ENCODE data around the gene UNC5C.

DNA sequence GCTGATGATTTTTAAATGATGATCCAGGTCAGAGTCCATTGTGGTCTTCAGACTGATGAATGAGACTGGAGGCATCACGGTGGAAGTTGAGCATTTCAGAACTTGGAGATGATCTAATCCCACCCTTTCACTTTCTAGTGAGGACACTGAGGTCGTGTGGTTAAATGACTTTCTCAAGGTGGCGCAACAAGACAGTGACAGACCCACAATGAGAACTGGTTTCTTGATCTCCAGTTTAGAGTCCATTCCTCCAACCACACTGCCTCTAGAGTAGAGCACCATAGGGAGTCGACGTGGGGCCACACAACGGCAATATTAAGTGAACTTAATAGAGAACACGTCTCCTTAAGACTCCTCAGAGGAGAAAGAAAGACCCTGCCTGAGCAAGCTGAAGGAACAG lies 381.0 kb downstream of the UNC5C start:
- TF ChIP-seq, protein P1, sequence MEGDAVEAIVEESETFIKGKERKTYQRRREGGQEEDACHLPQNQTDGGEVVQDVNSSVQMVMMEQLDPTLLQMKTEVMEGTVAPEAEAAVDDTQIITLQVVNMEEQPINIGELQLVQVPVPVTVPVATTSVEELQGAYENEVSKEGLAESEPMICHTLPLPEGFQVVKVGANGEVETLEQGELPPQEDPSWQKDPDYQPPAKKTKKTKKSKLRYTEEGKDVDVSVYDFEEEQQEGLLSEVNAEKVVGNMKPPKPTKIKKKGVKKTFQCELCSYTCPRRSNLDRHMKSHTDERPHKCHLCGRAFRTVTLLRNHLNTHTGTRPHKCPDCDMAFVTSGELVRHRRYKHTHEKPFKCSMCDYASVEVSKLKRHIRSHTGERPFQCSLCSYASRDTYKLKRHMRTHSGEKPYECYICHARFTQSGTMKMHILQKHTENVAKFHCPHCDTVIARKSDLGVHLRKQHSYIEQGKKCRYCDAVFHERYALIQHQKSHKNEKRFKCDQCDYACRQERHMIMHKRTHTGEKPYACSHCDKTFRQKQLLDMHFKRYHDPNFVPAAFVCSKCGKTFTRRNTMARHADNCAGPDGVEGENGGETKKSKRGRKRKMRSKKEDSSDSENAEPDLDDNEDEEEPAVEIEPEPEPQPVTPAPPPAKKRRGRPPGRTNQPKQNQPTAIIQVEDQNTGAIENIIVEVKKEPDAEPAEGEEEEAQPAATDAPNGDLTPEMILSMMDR (conservative IDR thresholded peaks at IDR 0.05; ENCODE audit: low read depth, low read length): no peak
- no peak for TF ChIP-seq EZH2 (IDR thresholded peaks at IDR 0.05; ENCODE audit: borderline replicate concordance, low read depth, low read length, poor library complexity, severe bottlenecking)
